ENCODE data around the gene UBR2. TPM values are rescaled to one million over a fixed set of nuclear protein-coding genes. Genes with fewer than 3 reads are reported as not detected.
"Not testable (repeated sequence)": the region's sequence is repeated elsewhere in the genome, so short reads cannot be mapped to it uniquely, and the experiment has no call there.

The UBR2 gene
- total and polyA plus RNA-seq, 2 donors (not counting 1 experiment from before 2014, with no cell fraction given): 17.9 to 34.7 TPM

- H3K9ac ChIP-seq (ENCODE audit: insufficient read depth, low read length): no peak overlapping the region
- no peak overlapping the region for H3K27ac ChIP-seq (ENCODE audit: insufficient read depth, low read length)
- H3K4me3 ChIP-seq (replicated peaks in 1 of 4; ENCODE audit: control extremely low read depth in 1 of 4, insufficient read depth in 1 of 4, low read depth in 3 of 4, low read length in 4 of 4): no peak overlapping the region
- H3K79me2 ChIP-seq (ENCODE audit: control insufficient read depth, insufficient read depth, low read length): no peaks in the 10 kb centered on the region
- H4K20me1 ChIP-seq (ENCODE audit: control insufficient read depth, extremely low read depth, insufficient read depth, low read length): no peaks in the 10 kb centered on the region
- DNase-seq (ENCODE audit: low read depth in 2 of 2): no peak
- H3K4me2 ChIP-seq (ENCODE audit: extremely low read depth, insufficient read depth, low read length): no peak overlapping the region
- no peaks in the 10 kb centered on the region for H3K27me3 ChIP-seq (ENCODE audit: control insufficient read depth, insufficient read depth, low read length)
- no peaks in the 10 kb centered on the region for H3K9me3 ChIP-seq (ENCODE audit: control insufficient read depth, insufficient read depth, low read depth, low read length)
- H3K36me3 ChIP-seq (ENCODE audit: control insufficient read depth, insufficient read depth, low read length): no peaks in the 10 kb centered on the region
- TF ChIP-seq CTCF (conservative IDR thresholded peaks at IDR 0.05 in 1 of 2, IDR thresholded peaks at IDR 0.05 in 1 of 2; ENCODE audit: low read depth in 1 of 2, low read length in 2 of 2): no peak
- no peak for TF ChIP-seq EZH2 (IDR thresholded peaks at IDR 0.05; ENCODE audit: low read length, missing control alignments)
- no peaks in the 10 kb centered on the region for H3K4me1 ChIP-seq (ENCODE audit: control insufficient read depth, extremely low read depth, insufficient read depth, low read length)
- no peak overlapping the region for H2AFZ ChIP-seq (ENCODE audit: low read length)
Observed at GRCh38 chr6:42556462-42556861, 7.4 kb upstream of the UBR2 start.

- H2AFZ ChIP-seq (ENCODE audit: low read length); H3K4me1 ChIP-seq (ENCODE audit: control insufficient read depth, extremely low read depth, insufficient read depth, low read length); H3K4me2 ChIP-seq (ENCODE audit: extremely low read depth, insufficient read depth, low read length): not testable (repeated sequence)
Observed at GRCh38 chr6:42559276-42559675, 4.6 kb upstream of the UBR2 start.

GRCh38 chr6:42561986-42562385, 1.8 kb upstream of the UBR2 start:
- no peak for DNase-seq (ENCODE audit: low read depth in 2 of 2)
- Histone ChIP-seq H3K9ac (ENCODE audit: insufficient read depth, low read length) (no peak overlapping the region), H2AFZ (ENCODE audit: low read length) (no peak overlapping the region), H3K27ac (ENCODE audit: insufficient read depth, low read length) (no peak overlapping the region), H3K4me3 (replicated peaks in 1 of 4; ENCODE audit: control extremely low read depth in 1 of 4, insufficient read depth in 1 of 4, low read depth in 3 of 4, low read length in 4 of 4) (no peak overlapping the region), H3K4me2 (ENCODE audit: extremely low read depth, insufficient read depth, low read length) (no peak overlapping the region), H3K36me3 (ENCODE audit: control insufficient read depth, insufficient read depth, low read length) (no peaks in the 10 kb centered on the region), H3K9me3 (ENCODE audit: control insufficient read depth, insufficient read depth, low read depth, low read length) (no peaks in the 10 kb centered on the region), H3K27me3 (ENCODE audit: control insufficient read depth, insufficient read depth, low read length) (no peaks in the 10 kb centered on the region), H4K20me1 (ENCODE audit: control insufficient read depth, extremely low read depth, insufficient read depth, low read length) (no peaks in the 10 kb centered on the region), H3K4me1 (ENCODE audit: control insufficient read depth, extremely low read depth, insufficient read depth, low read length) (no peaks in the 10 kb centered on the region), H3K79me2 (ENCODE audit: control insufficient read depth, insufficient read depth, low read length) (peaks cover 30% of the 10 kb centered on the region)
- TF ChIP-seq EZH2 (IDR thresholded peaks at IDR 0.05; ENCODE audit: low read length, missing control alignments) (no peak), CTCF (conservative IDR thresholded peaks at IDR 0.05 in 1 of 2, IDR thresholded peaks at IDR 0.05 in 1 of 2; ENCODE audit: low read depth in 1 of 2, low read length in 2 of 2) (no peak)

More at GRCh38 chr6:42559276-42559675, 4.6 kb upstream of the UBR2 start:
- H3K36me3 ChIP-seq (ENCODE audit: control insufficient read depth, insufficient read depth, low read length); H3K27ac ChIP-seq (ENCODE audit: insufficient read depth, low read length); H4K20me1 ChIP-seq (ENCODE audit: control insufficient read depth, extremely low read depth, insufficient read depth, low read length); DNase-seq (ENCODE audit: low read depth in 2 of 2); H3K4me3 ChIP-seq (replicated peaks in 1 of 4; ENCODE audit: control extremely low read depth in 1 of 4, insufficient read depth in 1 of 4, low read depth in 3 of 4, low read length in 4 of 4); H3K9ac ChIP-seq (ENCODE audit: insufficient read depth, low read length); H3K79me2 ChIP-seq (ENCODE audit: control insufficient read depth, insufficient read depth, low read length); H3K9me3 ChIP-seq (ENCODE audit: control insufficient read depth, insufficient read depth, low read depth, low read length); H3K27me3 ChIP-seq (ENCODE audit: control insufficient read depth, insufficient read depth, low read length): not testable (repeated sequence)

Data from fibroblast of lung (primary cell).